ENCODE results near the gene POLR3A. TPM values are rescaled to one million over a fixed set of nuclear protein-coding genes. Genes with fewer than 3 reads are reported as not detected.

The POLR3A gene
- total RNA-seq, 1 donor from 2014 or later: 19.5 TPM

- no peaks in the 10 kb centered on the region for H3K27me3 Mint-ChIP-seq (ENCODE audit: unreplicated experiment)
- no peaks in the 10 kb centered on the region for H3K9me3 Mint-ChIP-seq (ENCODE audit: unreplicated experiment)
- no peak overlapping the region for H3K27ac Mint-ChIP-seq (ENCODE audit: unreplicated experiment)
- TF ChIP-seq CTCF (IDR thresholded peaks at IDR 0.05): no peak
- peaks cover 56% of the 10 kb centered on the region for H3K36me3 Mint-ChIP-seq (ENCODE audit: unreplicated experiment)
- DNase-seq (ENCODE audit: extremely low spot score, unreplicated experiment): no peak
- H3K4me1 Mint-ChIP-seq (ENCODE audit: unreplicated experiment): no peaks in the 10 kb centered on the region
- no peak overlapping the region for H3K4me3 Mint-ChIP-seq (ENCODE audit: unreplicated experiment)
Measured at GRCh38 chr10:77981281-77981680, 48.0 kb downstream of the POLR3A start.

GRCh38 chr10:77979221-77979620, 50.1 kb downstream of the POLR3A start:
- Mint-ChIP-seq H3K36me3 (ENCODE audit: unreplicated experiment) (peaks cover 48% of the 10 kb centered on the region), H3K4me1 (ENCODE audit: unreplicated experiment) (peaks cover 7% of the 10 kb centered on the region), H3K27me3 (ENCODE audit: unreplicated experiment) (no peaks in the 10 kb centered on the region), H3K27ac (ENCODE audit: unreplicated experiment) (no peak overlapping the region), H3K4me3 (ENCODE audit: unreplicated experiment) (no peak overlapping the region), H3K9me3 (ENCODE audit: unreplicated experiment) (no peaks in the 10 kb centered on the region)
- TF ChIP-seq CTCF (IDR thresholded peaks at IDR 0.05): no peak
- DNase-seq (ENCODE audit: extremely low spot score, unreplicated experiment): no peak

GRCh38 chr10:77978360-77978759, 51.0 kb downstream of the POLR3A start:
- Mint-ChIP-seq H3K27ac (ENCODE audit: unreplicated experiment) (no peak overlapping the region), H3K9me3 (ENCODE audit: unreplicated experiment) (no peaks in the 10 kb centered on the region), H3K4me3 (ENCODE audit: unreplicated experiment) (no peak overlapping the region), H3K4me1 (ENCODE audit: unreplicated experiment) (peaks cover 7% of the 10 kb centered on the region), H3K36me3 (ENCODE audit: unreplicated experiment) (peaks cover 44% of the 10 kb centered on the region), H3K27me3 (ENCODE audit: unreplicated experiment) (no peaks in the 10 kb centered on the region)
- TF ChIP-seq CTCF (IDR thresholded peaks at IDR 0.05): no peak
- no peak for DNase-seq (ENCODE audit: extremely low spot score, unreplicated experiment)

GRCh38 chr10:77977934-77978333, 51.4 kb downstream of the POLR3A start:
- H3K4me3 Mint-ChIP-seq (ENCODE audit: unreplicated experiment): no peak overlapping the region
- H3K36me3 Mint-ChIP-seq (ENCODE audit: unreplicated experiment): peaks cover 42% of the 10 kb centered on the region
- no peak for DNase-seq (ENCODE audit: extremely low spot score, unreplicated experiment)
- H3K27ac Mint-ChIP-seq (ENCODE audit: unreplicated experiment): no peak overlapping the region
- H3K4me1 Mint-ChIP-seq (ENCODE audit: unreplicated experiment): peaks cover 7% of the 10 kb centered on the region
- H3K9me3 Mint-ChIP-seq (ENCODE audit: unreplicated experiment): no peaks in the 10 kb centered on the region
- no peaks in the 10 kb centered on the region for H3K27me3 Mint-ChIP-seq (ENCODE audit: unreplicated experiment)
- TF ChIP-seq CTCF (IDR thresholded peaks at IDR 0.05): no peak

- Mint-ChIP-seq H3K4me1 (ENCODE audit: unreplicated experiment) (peaks cover 9% of the 10 kb centered on the region), H3K36me3 (ENCODE audit: unreplicated experiment) (peaks cover 35% of the 10 kb centered on the region), H3K27me3 (ENCODE audit: unreplicated experiment) (no peaks in the 10 kb centered on the region), H3K4me3 (ENCODE audit: unreplicated experiment) (no peak overlapping the region), H3K9me3 (ENCODE audit: unreplicated experiment) (no peaks in the 10 kb centered on the region), H3K27ac (ENCODE audit: unreplicated experiment) (no peak overlapping the region)
- DNase-seq (ENCODE audit: extremely low spot score, unreplicated experiment): no peak
- TF ChIP-seq CTCF (IDR thresholded peaks at IDR 0.05): no peak
Measured at GRCh38 chr10:77977016-77977415, 52.3 kb downstream of the POLR3A start.
